ENCODE data around the gene XRCC4. TPM values are rescaled to one million over a fixed set of nuclear protein-coding genes. Genes with fewer than 3 reads are reported as not detected.

XRCC4 gene
- total RNA-seq, 1 donor from 2014 or later, result 8.2 TPM

DNA sequence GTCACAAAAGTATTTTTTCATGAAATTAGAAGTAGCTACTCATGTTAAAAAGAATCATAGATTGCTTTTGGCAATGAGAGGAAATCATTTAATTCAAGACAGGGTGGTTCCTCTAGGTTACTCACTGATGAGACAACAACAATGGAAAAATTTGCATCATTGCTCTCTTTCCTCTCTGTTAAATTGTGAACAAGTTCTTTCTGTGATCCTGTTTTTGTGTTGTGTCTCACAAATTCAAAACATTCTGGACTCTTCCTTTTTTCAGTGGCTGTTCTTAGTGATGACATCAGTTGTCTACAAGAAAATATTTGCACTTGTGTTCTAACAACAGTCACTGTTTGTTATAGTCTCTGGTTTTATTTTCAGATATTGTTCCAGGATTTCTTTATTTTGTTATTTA lies 95.3 kb downstream of the XRCC4 start:
- Mint-ChIP-seq H3K36me3 (ENCODE audit: low read depth) (peaks cover under 1% of the 10 kb centered on the region), H3K27me3 (ENCODE audit: low read depth) (no peaks in the 10 kb centered on the region), H3K4me1 (peaks cover 5% of the 10 kb centered on the region), H3K27ac (ENCODE audit: unreplicated experiment) (no peak overlapping the region), H3K9me3 (peaks cover 5% of the 10 kb centered on the region), H3K4me3 (no peak overlapping the region)
- TF ChIP-seq, protein P1, sequence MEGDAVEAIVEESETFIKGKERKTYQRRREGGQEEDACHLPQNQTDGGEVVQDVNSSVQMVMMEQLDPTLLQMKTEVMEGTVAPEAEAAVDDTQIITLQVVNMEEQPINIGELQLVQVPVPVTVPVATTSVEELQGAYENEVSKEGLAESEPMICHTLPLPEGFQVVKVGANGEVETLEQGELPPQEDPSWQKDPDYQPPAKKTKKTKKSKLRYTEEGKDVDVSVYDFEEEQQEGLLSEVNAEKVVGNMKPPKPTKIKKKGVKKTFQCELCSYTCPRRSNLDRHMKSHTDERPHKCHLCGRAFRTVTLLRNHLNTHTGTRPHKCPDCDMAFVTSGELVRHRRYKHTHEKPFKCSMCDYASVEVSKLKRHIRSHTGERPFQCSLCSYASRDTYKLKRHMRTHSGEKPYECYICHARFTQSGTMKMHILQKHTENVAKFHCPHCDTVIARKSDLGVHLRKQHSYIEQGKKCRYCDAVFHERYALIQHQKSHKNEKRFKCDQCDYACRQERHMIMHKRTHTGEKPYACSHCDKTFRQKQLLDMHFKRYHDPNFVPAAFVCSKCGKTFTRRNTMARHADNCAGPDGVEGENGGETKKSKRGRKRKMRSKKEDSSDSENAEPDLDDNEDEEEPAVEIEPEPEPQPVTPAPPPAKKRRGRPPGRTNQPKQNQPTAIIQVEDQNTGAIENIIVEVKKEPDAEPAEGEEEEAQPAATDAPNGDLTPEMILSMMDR (conservative IDR thresholded peaks at IDR 0.05), result no peak
- no peak for DNase-seq (ENCODE audit: low read depth, low spot score)

DNA sequence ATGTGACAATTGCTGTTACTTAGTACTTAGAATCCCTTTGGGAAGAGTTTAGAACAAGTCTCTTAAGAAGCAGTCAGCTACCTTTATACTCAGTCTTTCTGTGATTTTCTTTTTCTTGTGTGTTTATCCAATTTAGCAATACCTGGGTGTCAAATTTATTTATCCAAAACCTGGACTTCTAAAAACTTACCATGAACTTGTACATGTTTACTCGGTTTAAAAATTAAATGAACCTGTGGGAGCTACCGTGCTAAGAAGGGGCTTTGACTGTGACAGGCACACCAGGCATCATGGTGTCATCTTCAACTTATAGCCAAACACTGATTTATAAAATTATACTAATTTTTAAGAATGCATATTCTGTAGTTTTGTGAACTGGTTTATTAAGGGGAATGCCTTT lies 96.5 kb downstream of the XRCC4 start:
- Mint-ChIP-seq H3K36me3 (ENCODE audit: low read depth) (no peaks in the 10 kb centered on the region), H3K4me1 (peaks cover under 1% of the 10 kb centered on the region), H3K27me3 (ENCODE audit: low read depth) (no peaks in the 10 kb centered on the region), H3K4me3 (no peak overlapping the region), H3K27ac (ENCODE audit: unreplicated experiment) (no peak overlapping the region), H3K9me3 (no peaks in the 10 kb centered on the region)
- no peak for DNase-seq (ENCODE audit: low read depth, low spot score)
- TF ChIP-seq, protein P1 (conservative IDR thresholded peaks at IDR 0.05), result no peak

DNA sequence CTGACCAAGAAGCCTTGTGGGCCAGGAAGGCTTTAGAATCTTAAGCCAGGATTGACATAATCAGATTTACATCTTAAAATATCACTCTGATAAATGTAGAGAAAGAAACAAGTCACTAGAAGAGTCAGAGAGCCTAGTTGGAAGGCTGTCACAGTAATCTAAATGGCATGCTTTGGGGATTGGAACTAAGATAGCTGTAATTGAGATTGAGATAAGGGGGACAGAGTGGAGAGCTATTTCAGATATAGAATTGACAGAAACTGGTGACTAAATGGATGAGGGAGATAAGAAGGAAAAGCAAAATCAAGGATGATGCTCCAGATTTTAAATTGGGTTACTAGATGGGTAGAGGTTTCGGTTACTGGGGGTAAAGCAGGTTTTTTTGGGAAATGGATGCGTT lies 100.5 kb downstream of the XRCC4 start:
- Mint-ChIP-seq H3K27me3 (ENCODE audit: low read depth) (no peaks in the 10 kb centered on the region), H3K4me3 (no peak overlapping the region), H3K36me3 (ENCODE audit: low read depth) (no peaks in the 10 kb centered on the region), H3K4me1 (no peaks in the 10 kb centered on the region), H3K27ac (ENCODE audit: unreplicated experiment) (no peak overlapping the region), H3K9me3 (no peaks in the 10 kb centered on the region)
- TF ChIP-seq, protein P1 (conservative IDR thresholded peaks at IDR 0.05), result no peak
- DNase-seq (ENCODE audit: low read depth, low spot score), result no peak

- no peaks in the 10 kb centered on the region for H3K36me3 Mint-ChIP-seq (ENCODE audit: low read depth)
- no peaks in the 10 kb centered on the region for H3K9me3 Mint-ChIP-seq
- no peaks in the 10 kb centered on the region for H3K4me1 Mint-ChIP-seq
- no peak for DNase-seq (ENCODE audit: low read depth, low spot score)
- no peak overlapping the region for H3K27ac Mint-ChIP-seq (ENCODE audit: unreplicated experiment)
- TF ChIP-seq, protein P1 (conservative IDR thresholded peaks at IDR 0.05), result no peak
- no peak overlapping the region for H3K4me3 Mint-ChIP-seq
- H3K27me3 Mint-ChIP-seq (ENCODE audit: low read depth), result no peaks in the 10 kb centered on the region
Measured at GRCh38 chr5:83179966-83180365, 102.6 kb downstream of the XRCC4 start.

DNA sequence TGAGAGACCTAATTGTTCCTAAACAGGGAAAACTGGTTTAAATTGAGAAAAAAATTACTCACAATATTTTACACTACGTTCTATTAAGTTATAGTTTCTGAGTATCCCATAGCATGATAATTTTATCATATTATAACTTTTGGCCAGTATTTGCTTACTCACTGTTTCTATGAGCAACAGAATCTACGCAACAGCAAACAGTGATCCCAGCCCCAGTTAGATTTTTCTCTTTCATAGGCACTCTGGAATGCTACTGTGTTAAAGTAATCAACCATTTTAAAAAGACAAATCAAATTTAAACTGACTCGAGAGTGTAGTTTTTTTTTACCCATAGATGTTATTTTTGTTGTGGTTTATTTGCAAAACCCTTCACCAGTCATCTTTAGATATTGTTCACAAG lies 107.2 kb downstream of the XRCC4 start:
- no peak for DNase-seq (ENCODE audit: low read depth, low spot score)
- Mint-ChIP-seq H3K9me3 (peaks cover 4% of the 10 kb centered on the region), H3K4me3 (no peak overlapping the region), H3K36me3 (ENCODE audit: low read depth) (peaks cover 2% of the 10 kb centered on the region), H3K27ac (ENCODE audit: unreplicated experiment) (no peak overlapping the region), H3K4me1 (no peaks in the 10 kb centered on the region), H3K27me3 (ENCODE audit: low read depth) (no peaks in the 10 kb centered on the region)
- TF ChIP-seq, protein P1 (conservative IDR thresholded peaks at IDR 0.05), result no peak

- Mint-ChIP-seq H3K27ac (ENCODE audit: unreplicated experiment) (no peak overlapping the region), H3K36me3 (ENCODE audit: low read depth) (no peaks in the 10 kb centered on the region), H3K27me3 (ENCODE audit: low read depth) (no peaks in the 10 kb centered on the region), H3K4me3 (no peak overlapping the region), H3K9me3 (no peaks in the 10 kb centered on the region), H3K4me1 (peaks cover 5% of the 10 kb centered on the region)
- TF ChIP-seq, protein P1 (conservative IDR thresholded peaks at IDR 0.05), result no peak
- DNase-seq (ENCODE audit: low read depth, low spot score), result no peak
Measured at GRCh38 chr5:83192947-83193346, 115.6 kb downstream of the XRCC4 start.

Measured in neural crest cell (in vitro differentiated cells).